ENCODE results near the gene TRPC6.

DNA sequence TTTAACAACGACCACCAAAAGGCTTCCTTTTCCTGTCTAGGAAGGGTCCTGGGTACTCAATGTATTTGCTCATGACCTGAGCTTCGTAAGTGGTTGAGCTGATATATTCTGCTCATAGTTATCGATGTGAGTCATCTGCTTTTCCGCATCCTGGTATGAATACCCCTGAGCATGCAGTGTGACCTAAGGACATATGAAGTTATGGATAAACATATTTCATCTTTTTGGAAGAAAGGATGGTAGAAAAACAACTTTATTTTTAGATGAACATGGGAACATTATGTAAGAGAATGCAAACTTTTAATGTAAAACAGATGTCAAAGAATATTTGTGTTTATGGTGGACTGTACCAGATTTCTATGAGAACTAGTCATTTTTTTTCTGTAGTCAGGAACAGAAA is 28.4 kb downstream of the TRPC6 start:
- TF ChIP-seq, protein P1, sequence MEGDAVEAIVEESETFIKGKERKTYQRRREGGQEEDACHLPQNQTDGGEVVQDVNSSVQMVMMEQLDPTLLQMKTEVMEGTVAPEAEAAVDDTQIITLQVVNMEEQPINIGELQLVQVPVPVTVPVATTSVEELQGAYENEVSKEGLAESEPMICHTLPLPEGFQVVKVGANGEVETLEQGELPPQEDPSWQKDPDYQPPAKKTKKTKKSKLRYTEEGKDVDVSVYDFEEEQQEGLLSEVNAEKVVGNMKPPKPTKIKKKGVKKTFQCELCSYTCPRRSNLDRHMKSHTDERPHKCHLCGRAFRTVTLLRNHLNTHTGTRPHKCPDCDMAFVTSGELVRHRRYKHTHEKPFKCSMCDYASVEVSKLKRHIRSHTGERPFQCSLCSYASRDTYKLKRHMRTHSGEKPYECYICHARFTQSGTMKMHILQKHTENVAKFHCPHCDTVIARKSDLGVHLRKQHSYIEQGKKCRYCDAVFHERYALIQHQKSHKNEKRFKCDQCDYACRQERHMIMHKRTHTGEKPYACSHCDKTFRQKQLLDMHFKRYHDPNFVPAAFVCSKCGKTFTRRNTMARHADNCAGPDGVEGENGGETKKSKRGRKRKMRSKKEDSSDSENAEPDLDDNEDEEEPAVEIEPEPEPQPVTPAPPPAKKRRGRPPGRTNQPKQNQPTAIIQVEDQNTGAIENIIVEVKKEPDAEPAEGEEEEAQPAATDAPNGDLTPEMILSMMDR (IDR thresholded peaks at IDR 0.05): no peak
- TF ChIP-seq CBFB (CRISPR knock-in tag; IDR thresholded peaks at IDR 0.05; ENCODE audit: low read depth) (no peak), CREB1 (CRISPR knock-in tag; IDR thresholded peaks at IDR 0.05) (no peak), IRF2 (CRISPR knock-in tag; IDR thresholded peaks at IDR 0.05; ENCODE audit: borderline replicate concordance, low read depth) (no peak)
- TF ChIP-seq, protein P2, sequence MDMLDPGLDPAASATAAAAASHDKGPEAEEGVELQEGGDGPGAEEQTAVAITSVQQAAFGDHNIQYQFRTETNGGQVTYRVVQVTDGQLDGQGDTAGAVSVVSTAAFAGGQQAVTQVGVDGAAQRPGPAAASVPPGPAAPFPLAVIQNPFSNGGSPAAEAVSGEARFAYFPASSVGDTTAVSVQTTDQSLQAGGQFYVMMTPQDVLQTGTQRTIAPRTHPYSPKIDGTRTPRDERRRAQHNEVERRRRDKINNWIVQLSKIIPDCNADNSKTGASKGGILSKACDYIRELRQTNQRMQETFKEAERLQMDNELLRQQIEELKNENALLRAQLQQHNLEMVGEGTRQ (CRISPR knock-in tag; IDR thresholded peaks at IDR 0.05): no peak
- TF ChIP-seq, protein P3, sequence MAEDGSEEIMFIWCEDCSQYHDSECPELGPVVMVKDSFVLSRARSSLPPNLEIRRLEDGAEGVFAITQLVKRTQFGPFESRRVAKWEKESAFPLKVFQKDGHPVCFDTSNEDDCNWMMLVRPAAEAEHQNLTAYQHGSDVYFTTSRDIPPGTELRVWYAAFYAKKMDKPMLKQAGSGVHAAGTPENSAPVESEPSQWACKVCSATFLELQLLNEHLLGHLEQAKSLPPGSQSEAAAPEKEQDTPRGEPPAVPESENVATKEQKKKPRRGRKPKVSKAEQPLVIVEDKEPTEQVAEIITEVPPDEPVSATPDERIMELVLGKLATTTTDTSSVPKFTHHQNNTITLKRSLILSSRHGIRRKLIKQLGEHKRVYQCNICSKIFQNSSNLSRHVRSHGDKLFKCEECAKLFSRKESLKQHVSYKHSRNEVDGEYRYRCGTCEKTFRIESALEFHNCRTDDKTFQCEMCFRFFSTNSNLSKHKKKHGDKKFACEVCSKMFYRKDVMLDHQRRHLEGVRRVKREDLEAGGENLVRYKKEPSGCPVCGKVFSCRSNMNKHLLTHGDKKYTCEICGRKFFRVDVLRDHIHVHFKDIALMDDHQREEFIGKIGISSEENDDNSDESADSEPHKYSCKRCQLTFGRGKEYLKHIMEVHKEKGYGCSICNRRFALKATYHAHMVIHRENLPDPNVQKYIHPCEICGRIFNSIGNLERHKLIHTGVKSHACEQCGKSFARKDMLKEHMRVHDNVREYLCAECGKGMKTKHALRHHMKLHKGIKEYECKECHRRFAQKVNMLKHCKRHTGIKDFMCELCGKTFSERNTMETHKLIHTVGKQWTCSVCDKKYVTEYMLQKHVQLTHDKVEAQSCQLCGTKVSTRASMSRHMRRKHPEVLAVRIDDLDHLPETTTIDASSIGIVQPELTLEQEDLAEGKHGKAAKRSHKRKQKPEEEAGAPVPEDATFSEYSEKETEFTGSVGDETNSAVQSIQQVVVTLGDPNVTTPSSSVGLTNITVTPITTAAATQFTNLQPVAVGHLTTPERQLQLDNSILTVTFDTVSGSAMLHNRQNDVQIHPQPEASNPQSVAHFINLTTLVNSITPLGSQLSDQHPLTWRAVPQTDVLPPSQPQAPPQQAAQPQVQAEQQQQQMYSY (CRISPR knock-in tag; IDR thresholded peaks at IDR 0.05): no peak
- TF ChIP-seq, protein P4, sequence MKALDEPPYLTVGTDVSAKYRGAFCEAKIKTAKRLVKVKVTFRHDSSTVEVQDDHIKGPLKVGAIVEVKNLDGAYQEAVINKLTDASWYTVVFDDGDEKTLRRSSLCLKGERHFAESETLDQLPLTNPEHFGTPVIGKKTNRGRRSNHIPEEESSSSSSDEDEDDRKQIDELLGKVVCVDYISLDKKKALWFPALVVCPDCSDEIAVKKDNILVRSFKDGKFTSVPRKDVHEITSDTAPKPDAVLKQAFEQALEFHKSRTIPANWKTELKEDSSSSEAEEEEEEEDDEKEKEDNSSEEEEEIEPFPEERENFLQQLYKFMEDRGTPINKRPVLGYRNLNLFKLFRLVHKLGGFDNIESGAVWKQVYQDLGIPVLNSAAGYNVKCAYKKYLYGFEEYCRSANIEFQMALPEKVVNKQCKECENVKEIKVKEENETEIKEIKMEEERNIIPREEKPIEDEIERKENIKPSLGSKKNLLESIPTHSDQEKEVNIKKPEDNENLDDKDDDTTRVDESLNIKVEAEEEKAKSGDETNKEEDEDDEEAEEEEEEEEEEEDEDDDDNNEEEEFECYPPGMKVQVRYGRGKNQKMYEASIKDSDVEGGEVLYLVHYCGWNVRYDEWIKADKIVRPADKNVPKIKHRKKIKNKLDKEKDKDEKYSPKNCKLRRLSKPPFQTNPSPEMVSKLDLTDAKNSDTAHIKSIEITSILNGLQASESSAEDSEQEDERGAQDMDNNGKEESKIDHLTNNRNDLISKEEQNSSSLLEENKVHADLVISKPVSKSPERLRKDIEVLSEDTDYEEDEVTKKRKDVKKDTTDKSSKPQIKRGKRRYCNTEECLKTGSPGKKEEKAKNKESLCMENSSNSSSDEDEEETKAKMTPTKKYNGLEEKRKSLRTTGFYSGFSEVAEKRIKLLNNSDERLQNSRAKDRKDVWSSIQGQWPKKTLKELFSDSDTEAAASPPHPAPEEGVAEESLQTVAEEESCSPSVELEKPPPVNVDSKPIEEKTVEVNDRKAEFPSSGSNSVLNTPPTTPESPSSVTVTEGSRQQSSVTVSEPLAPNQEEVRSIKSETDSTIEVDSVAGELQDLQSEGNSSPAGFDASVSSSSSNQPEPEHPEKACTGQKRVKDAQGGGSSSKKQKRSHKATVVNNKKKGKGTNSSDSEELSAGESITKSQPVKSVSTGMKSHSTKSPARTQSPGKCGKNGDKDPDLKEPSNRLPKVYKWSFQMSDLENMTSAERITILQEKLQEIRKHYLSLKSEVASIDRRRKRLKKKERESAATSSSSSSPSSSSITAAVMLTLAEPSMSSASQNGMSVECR (CRISPR knock-in tag; IDR thresholded peaks at IDR 0.05; ENCODE audit: borderline replicate concordance): no peak

Measured in WTC11 (cell line).